ENCODE results near the gene VMAC.

The VMAC gene

GRCh38 chr19:5934069-5934401 is 29.4 kb downstream of the VMAC start:
- no peak overlapping the region for H3K9ac ChIP-seq (ENCODE audit: low read length)
- peaks cover 66% of the 10 kb centered on the region for H3K36me3 ChIP-seq (replicated peaks; ENCODE audit: low read depth, low read length)
- no peak for TF ChIP-seq EZH2phosphoT487 (IDR thresholded peaks at IDR 0.05; ENCODE audit: low read depth)
- TF ChIP-seq CTCF (IDR thresholded peaks at IDR 0.05; ENCODE audit: low read depth, low read length): no peak
- H3K9me3 ChIP-seq (ENCODE audit: insufficient read depth, low read length): no peaks in the 10 kb centered on the region
- H3K79me2 ChIP-seq (ENCODE audit: low read length): peaks cover 18% of the 10 kb centered on the region; the same call in 1 of the 2 replicates
- H3K27ac ChIP-seq (ENCODE audit: low read length): no peak overlapping the region
- H2AFZ ChIP-seq (ENCODE audit: low read depth, low read length): no peak overlapping the region
- no peaks in the 10 kb centered on the region; the same call in 1 of the 2 replicates for H3K4me1 ChIP-seq (ENCODE audit: low read length)
- no peak overlapping the region for H3K4me2 ChIP-seq (ENCODE audit: low read length)
- H3K27me3 ChIP-seq (ENCODE audit: low read depth, low read length): no peaks in the 10 kb centered on the region
- H3K4me3 ChIP-seq (ENCODE audit: low read length): no peak overlapping the region
- peaks cover 14% of the 10 kb centered on the region for H4K20me1 ChIP-seq (ENCODE audit: insufficient read depth, low read length)

- H3K9ac ChIP-seq (ENCODE audit: low read length): no peak overlapping the region
- TF ChIP-seq CTCF (IDR thresholded peaks at IDR 0.05; ENCODE audit: low read depth, low read length): no peak
- TF ChIP-seq EZH2phosphoT487 (IDR thresholded peaks at IDR 0.05; ENCODE audit: low read depth): no peak
- no peaks in the 10 kb centered on the region for H3K9me3 ChIP-seq (ENCODE audit: insufficient read depth, low read length)
- H3K4me3 ChIP-seq (ENCODE audit: low read length): no peak overlapping the region
- H3K4me1 ChIP-seq (ENCODE audit: low read length): no peaks in the 10 kb centered on the region
- H3K27ac ChIP-seq (ENCODE audit: low read length): no peak overlapping the region
- H3K4me2 ChIP-seq (ENCODE audit: low read length): no peak overlapping the region
- no peak overlapping the region for H2AFZ ChIP-seq (ENCODE audit: low read depth, low read length)
- peaks cover 66% of the 10 kb centered on the region for H3K36me3 ChIP-seq (replicated peaks; ENCODE audit: low read depth, low read length)
- peaks cover 21% of the 10 kb centered on the region for H4K20me1 ChIP-seq (ENCODE audit: insufficient read depth, low read length)
- peaks cover 24% of the 10 kb centered on the region; the same call in 1 of the 2 replicates for H3K79me2 ChIP-seq (ENCODE audit: low read length)
- H3K27me3 ChIP-seq (ENCODE audit: low read depth, low read length): no peaks in the 10 kb centered on the region
Measured at GRCh38 chr19:5934774-5935472, 30.3 kb downstream of the VMAC start.

- no peaks in the 10 kb centered on the region for H3K9me3 ChIP-seq (ENCODE audit: insufficient read depth, low read length)
- H4K20me1 ChIP-seq (ENCODE audit: insufficient read depth, low read length): peaks cover 22% of the 10 kb centered on the region
- no peak overlapping the region for H3K27ac ChIP-seq (ENCODE audit: low read length)
- H3K27me3 ChIP-seq (ENCODE audit: low read depth, low read length): no peaks in the 10 kb centered on the region
- H3K4me1 ChIP-seq (ENCODE audit: low read length): no peaks in the 10 kb centered on the region
- H3K79me2 ChIP-seq (ENCODE audit: low read length): peaks cover 29% of the 10 kb centered on the region; the same call in 1 of the 2 replicates
- H2AFZ ChIP-seq (ENCODE audit: low read depth, low read length): no peak overlapping the region
- peaks cover 67% of the 10 kb centered on the region for H3K36me3 ChIP-seq (replicated peaks; ENCODE audit: low read depth, low read length)
- no peak overlapping the region for H3K9ac ChIP-seq (ENCODE audit: low read length)
- TF ChIP-seq EZH2phosphoT487 (IDR thresholded peaks at IDR 0.05; ENCODE audit: low read depth) (no peak), CTCF (IDR thresholded peaks at IDR 0.05; ENCODE audit: low read depth, low read length) (no peak)
- no peak overlapping the region for H3K4me2 ChIP-seq (ENCODE audit: low read length)
- H3K4me3 ChIP-seq (ENCODE audit: low read length): no peak overlapping the region
Measured at GRCh38 chr19:5935473-5936291, 31.0 kb downstream of the VMAC start.

- Histone ChIP-seq H3K4me3 (ENCODE audit: low read length) (no peak overlapping the region), H3K4me1 (ENCODE audit: low read length) (no peaks in the 10 kb centered on the region), H3K27ac (ENCODE audit: low read length) (no peak overlapping the region), H4K20me1 (ENCODE audit: insufficient read depth, low read length) (peaks cover 28% of the 10 kb centered on the region), H3K9ac (ENCODE audit: low read length) (no peak overlapping the region), H2AFZ (ENCODE audit: low read depth, low read length) (no peak overlapping the region), H3K4me2 (ENCODE audit: low read length) (no peak overlapping the region), H3K27me3 (ENCODE audit: low read depth, low read length) (no peaks in the 10 kb centered on the region), H3K9me3 (ENCODE audit: insufficient read depth, low read length) (no peaks in the 10 kb centered on the region), H3K36me3 (replicated peaks; ENCODE audit: low read depth, low read length) (peaks cover 69% of the 10 kb centered on the region), H3K79me2 (ENCODE audit: low read length) (peaks cover 34% of the 10 kb centered on the region; the same call in 1 of the 2 replicates)
- no peak for TF ChIP-seq CTCF (IDR thresholded peaks at IDR 0.05; ENCODE audit: low read depth, low read length)
- no peak for TF ChIP-seq EZH2phosphoT487 (IDR thresholded peaks at IDR 0.05; ENCODE audit: low read depth)
Measured at GRCh38 chr19:5936292-5936592, 31.6 kb downstream of the VMAC start.

Measured in OCI-LY3 (cell line).